ENCODE data around the gene CDK11B. TPM values are rescaled to one million over a fixed set of nuclear protein-coding genes. Genes with fewer than 3 reads are reported as not detected.

The CDK11B gene
- total and polyA plus RNA-seq, 2 of the 8 experiments (the other 6 are each of a cell fraction or from before 2014, with no cell fraction given): 11.1 to 31.9 TPM

GRCh38 chr1:1672181-1672965, 13.6 kb upstream of the CDK11B start:
- no peak overlapping the region for H4K91ac ChIP-seq (replicated peaks; ENCODE audit: insufficient read length, low read length)

More at GRCh38 chr1:1672181-1672965, 13.6 kb upstream of the CDK11B start:
- Histone ChIP-seq H3K14ac (ENCODE audit: insufficient read length) (no peak overlapping the region), H2BK20ac (ENCODE audit: low read length) (no peak overlapping the region), H3K23ac (ENCODE audit: insufficient read length) (no peak overlapping the region), H3K9me3 (ENCODE audit: insufficient read depth in 2 of 2, low read depth in 1 of 2, low read length in 1 of 2) (no peaks in the 10 kb centered on the region), H3K79me2 (ENCODE audit: control insufficient read depth in 1 of 2, insufficient read depth in 2 of 2, low read length in 2 of 2) (no peaks in the 10 kb centered on the region), H3K9ac (replicated peaks in 1 of 4; ENCODE audit: extremely low read depth in 1 of 4, low read depth in 3 of 4, low read length in 3 of 4) (no peak overlapping the region), H3K4me3 (ENCODE audit: extremely low read depth in 1 of 4, insufficient read depth in 2 of 4, low read depth in 3 of 4, low read length in 4 of 4) (no peak overlapping the region), H3K4me1 (replicated peaks in 1 of 4; ENCODE audit: control insufficient read depth in 3 of 4, insufficient read depth in 4 of 4, low read length in 3 of 4) (no peaks in the 10 kb centered on the region), H3K79me1 (ENCODE audit: low read depth, low read length) (no peaks in the 10 kb centered on the region), H3K27me3 (replicated peaks in 1 of 4; ENCODE audit: control insufficient read depth in 3 of 4, extremely low read depth in 1 of 4, insufficient read depth in 3 of 4, low read length in 3 of 4) (no peaks in the 10 kb centered on the region), H3K36me3 (ENCODE audit: control insufficient read depth in 2 of 4, insufficient read depth in 4 of 4, low read length in 3 of 4) (peaks cover 0 to 28% (median 8%) of the 10 kb centered on the region in 4 experiments; a peak in 4 of 8 replicates), H2AFZ (ENCODE audit: low read length) (no peak overlapping the region), H2BK12ac (ENCODE audit: low read depth, low read length) (no peak overlapping the region), H3K18ac (ENCODE audit: extremely low read depth, low read length) (no peak overlapping the region), H3K56ac (replicated peaks; ENCODE audit: insufficient read length, low read depth, low read length) (no peak overlapping the region), H3K23me2 (ENCODE audit: low read depth, low read length) (no peaks in the 10 kb centered on the region), H2BK15ac (ENCODE audit: low read length) (no peak overlapping the region), H4K20me1 (replicated peaks in 1 of 2; ENCODE audit: control insufficient read depth in 1 of 2, insufficient read depth in 2 of 2, low read length in 2 of 2) (peaks cover 0 to 6% of the 10 kb centered on the region in 2 experiments), H2BK5ac (ENCODE audit: low read depth, low read length) (no peak overlapping the region), H3K27ac (ENCODE audit: low read depth, low read length) (no peak overlapping the region), H2BK120ac (replicated peaks; ENCODE audit: low read depth, low read length) (no peak overlapping the region), H2AK5ac (ENCODE audit: low read depth, low read length) (no peak overlapping the region), H3K4me2 (ENCODE audit: insufficient read depth in 1 of 2, low read depth in 2 of 2, low read length in 2 of 2) (no peak overlapping the region), H4K5ac (ENCODE audit: insufficient read length, low read depth, low read length) (no peak overlapping the region), H4K8ac (ENCODE audit: extremely low read depth, insufficient read depth, low read length) (no peak overlapping the region), H3K4ac (replicated peaks; ENCODE audit: insufficient read length, low read depth, low read length) (no peak overlapping the region)
- ChIA-PET POLR2A (ENCODE audit: partially characterized antibody) (no interaction called here), CTCF (ENCODE audit: partially characterized antibody) (no interaction called here)
- FAIRE-seq (no peak), DNase-seq (ENCODE audit: low read depth in 1 of 2, low spot score in 2 of 2) (no peak)
- WGBS, 2 experiments (ENCODE audit: extremely low coverage in 1 of 2, insufficient coverage in 1 of 2, insufficient read length in 1 of 2, insufficient replicate concordance in 2 of 2, low coverage in 1 of 2, low lambda C conversion rate in 2 of 2, missing lambda C conversion rate in 1 of 2): 88% methylated on average over 24 of the region's 25 CpGs; no CpG with 5 or more reads in 1 of the 2 experiments
- TF ChIP-seq TBP (IDR thresholded peaks at IDR 0.05; ENCODE audit: low read depth, low read length): no peak
- no peak for TF ChIP-seq FOSL1 (IDR thresholded peaks at IDR 0.05; ENCODE audit: insufficient read depth, low read depth, low read length)
- TF ChIP-seq HDAC6 (IDR thresholded peaks at IDR 0.05; ENCODE audit: low read depth, low read length): no peak
- no peak for TF ChIP-seq ASH2L (IDR thresholded peaks at IDR 0.05; ENCODE audit: low read length)
- no peak for TF ChIP-seq BRCA1 (IDR thresholded peaks at IDR 0.05; ENCODE audit: low read depth, low read length)
- no peak for TF ChIP-seq JUN (IDR thresholded peaks at IDR 0.05; ENCODE audit: low read depth, low read length)
- TF ChIP-seq ATF2 (IDR thresholded peaks at IDR 0.05; ENCODE audit: low read length): no peak
- no peak for TF ChIP-seq BACH1 (IDR thresholded peaks at IDR 0.05; ENCODE audit: low read length)
- TF ChIP-seq CHD2 (IDR thresholded peaks at IDR 0.05; ENCODE audit: low read length): no peak
- no peak for TF ChIP-seq RNF2 (IDR thresholded peaks at IDR 0.05; ENCODE audit: borderline replicate concordance, low read depth, low read length, missing control alignments, poor library complexity, severe bottlenecking)
